NK-92 (cell line): ENCODE data around the gene SRD5A3.

Experiments used
- DNase-seq: peaks from one replicate; lab custom pipeline; 2025; ENCODE audit not compliant: unreplicated experiment; lab: John Stamatoyannopoulos, UW

SRD5A3 gene

GRCh38 chr4:55345980-55346850 lies at the start of gene SRD5A3:
Gene SRD5A3 (plus strand): TSS chr4:55346242. CDS start chr4:55346337, 95 bp downstream.
- no peak for DNase-seq

- DNase-seq = no peak
Measured at GRCh38 chr4:55297346-55297745, 48.7 kb upstream of the SRD5A3 start.

- DNase-seq = no peak
Measured at GRCh38 chr4:55303760-55304165, 42.3 kb upstream of the SRD5A3 start.

GRCh38 chr4:55304303-55304702 lies 41.7 kb upstream of the SRD5A3 start:
- DNase-seq = no peak

- no peak for DNase-seq
Measured at GRCh38 chr4:55308071-55308470, 38.0 kb upstream of the SRD5A3 start.

GRCh38 chr4:55311792-55312488 lies 34.1 kb upstream of the SRD5A3 start:
- DNase-seq = no peak

- DNase-seq = no peak
Measured at GRCh38 chr4:55312489-55313101, 33.4 kb upstream of the SRD5A3 start.

GRCh38 chr4:55314141-55314820 lies 31.8 kb upstream of the SRD5A3 start:
- DNase-seq = no peak

- no peak for DNase-seq
Measured at GRCh38 chr4:55318175-55319129, 27.6 kb upstream of the SRD5A3 start.

GRCh38 chr4:55321707-55322264 lies 24.3 kb upstream of the SRD5A3 start:
- no peak for DNase-seq

GRCh38 chr4:55323375-55323774 lies 22.7 kb upstream of the SRD5A3 start:
- DNase-seq = no peak

GRCh38 chr4:55326629-55327028 lies 19.4 kb upstream of the SRD5A3 start:
- no peak for DNase-seq

GRCh38 chr4:55329012-55329411 lies 17.0 kb upstream of the SRD5A3 start:
- DNase-seq = no peak

GRCh38 chr4:55330241-55330640 lies 15.8 kb upstream of the SRD5A3 start:
- no peak for DNase-seq

- DNase-seq = no peak
Measured at GRCh38 chr4:55336138-55337034, 9.7 kb upstream of the SRD5A3 start.

GRCh38 chr4:55337944-55338343 lies 8.1 kb upstream of the SRD5A3 start:
- DNase-seq = no peak

- no peak for DNase-seq
Measured at GRCh38 chr4:55338486-55338885, 7.6 kb upstream of the SRD5A3 start.

GRCh38 chr4:55340266-55340665 lies 5.8 kb upstream of the SRD5A3 start:
- DNase-seq = no peak

GRCh38 chr4:55343887-55344286 lies 2.2 kb upstream of the SRD5A3 start:
- DNase-seq = no peak
